ENCODE data around the gene PODXL2.
"Not testable (repeated sequence)": the region's sequence is repeated elsewhere in the genome, so short reads cannot be mapped to it uniquely, and the experiment has no call there.

PODXL2 gene

DNA sequence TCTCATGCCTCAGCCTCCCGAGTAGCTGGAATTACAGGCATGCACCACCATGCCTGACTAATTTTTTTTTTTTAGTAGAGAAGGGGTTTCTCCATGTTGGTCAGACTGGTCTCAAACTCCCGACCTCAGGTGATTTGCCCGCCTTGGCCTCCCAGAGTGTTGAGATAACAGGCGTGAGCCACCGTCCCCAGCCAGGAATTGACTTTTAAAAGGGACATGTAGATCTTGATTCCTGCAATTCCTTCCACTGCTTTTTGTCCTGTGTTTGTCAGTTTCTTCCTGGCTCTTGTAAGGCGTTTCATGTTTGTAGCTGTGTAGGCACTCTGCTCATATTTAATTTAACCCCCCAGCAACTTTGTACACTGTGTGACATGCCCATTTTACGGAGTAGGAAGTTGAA lies 23.4 kb upstream of the PODXL2 start:
- DNase-seq, result not testable (repeated sequence)

DNA sequence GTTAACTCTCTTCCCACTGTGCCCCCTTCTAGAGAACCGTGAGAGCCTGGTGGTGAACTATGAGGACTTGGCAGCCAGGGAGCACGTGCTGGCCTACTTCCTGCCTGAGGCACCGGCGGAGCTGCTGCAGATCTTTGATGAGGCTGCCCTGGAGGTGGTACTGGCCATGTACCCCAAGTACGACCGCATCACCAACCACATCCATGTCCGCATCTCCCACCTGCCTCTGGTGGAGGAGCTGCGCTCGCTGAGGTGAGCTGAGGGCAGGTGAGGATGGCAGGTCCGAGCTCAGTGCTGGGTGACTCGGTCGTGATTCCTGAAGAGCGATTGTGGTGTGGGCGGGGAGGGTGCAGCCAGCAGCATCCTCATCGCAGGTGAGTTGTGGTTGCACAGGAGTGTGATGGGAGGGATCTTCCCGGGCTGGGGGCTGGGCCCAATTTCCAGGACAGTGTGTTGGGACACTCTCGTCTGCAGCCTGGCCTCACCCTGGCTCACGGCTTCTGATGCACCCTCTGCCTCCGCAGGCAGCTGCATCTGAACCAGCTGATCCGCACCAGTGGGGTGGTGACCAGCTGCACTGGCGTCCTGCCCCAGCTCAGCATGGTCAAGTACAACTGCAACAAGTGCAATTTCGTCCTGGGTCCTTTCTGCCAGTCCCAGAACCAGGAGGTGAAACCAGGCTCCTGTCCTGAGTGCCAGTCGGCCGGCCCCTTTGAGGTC lies 22.7 kb upstream of the PODXL2 start:
- no peak for DNase-seq

DNA sequence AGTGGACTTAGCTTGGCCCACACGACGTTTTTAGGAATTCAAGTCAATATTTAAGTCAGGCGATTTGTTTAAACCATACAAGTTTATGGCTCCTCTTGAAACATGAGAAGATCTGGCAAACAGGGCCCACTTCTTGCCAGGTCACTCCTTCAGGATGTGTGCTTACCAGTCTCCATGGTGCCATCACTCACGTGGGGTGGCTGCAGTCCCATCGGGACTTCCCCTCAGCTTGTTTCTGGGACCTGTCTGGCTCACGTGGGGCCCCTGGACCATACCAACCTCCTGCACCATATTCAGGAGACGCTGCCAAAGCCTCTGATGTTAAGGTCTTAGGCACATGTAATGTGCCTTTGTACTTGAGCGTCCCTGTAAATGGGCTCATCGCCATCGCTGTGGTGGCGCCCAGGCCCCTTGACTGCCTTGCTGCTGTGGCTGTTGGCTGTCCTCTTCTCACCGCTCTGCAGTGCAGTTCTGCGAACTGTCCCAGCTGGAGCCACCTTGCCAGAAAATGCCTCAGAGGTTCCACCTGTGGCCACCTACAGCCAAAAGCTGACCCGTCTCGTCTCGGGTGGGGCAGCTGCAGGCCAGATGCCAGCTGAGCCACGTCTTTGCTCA lies 21.9 kb upstream of the PODXL2 start:
- DNase-seq, result no peak

DNA sequence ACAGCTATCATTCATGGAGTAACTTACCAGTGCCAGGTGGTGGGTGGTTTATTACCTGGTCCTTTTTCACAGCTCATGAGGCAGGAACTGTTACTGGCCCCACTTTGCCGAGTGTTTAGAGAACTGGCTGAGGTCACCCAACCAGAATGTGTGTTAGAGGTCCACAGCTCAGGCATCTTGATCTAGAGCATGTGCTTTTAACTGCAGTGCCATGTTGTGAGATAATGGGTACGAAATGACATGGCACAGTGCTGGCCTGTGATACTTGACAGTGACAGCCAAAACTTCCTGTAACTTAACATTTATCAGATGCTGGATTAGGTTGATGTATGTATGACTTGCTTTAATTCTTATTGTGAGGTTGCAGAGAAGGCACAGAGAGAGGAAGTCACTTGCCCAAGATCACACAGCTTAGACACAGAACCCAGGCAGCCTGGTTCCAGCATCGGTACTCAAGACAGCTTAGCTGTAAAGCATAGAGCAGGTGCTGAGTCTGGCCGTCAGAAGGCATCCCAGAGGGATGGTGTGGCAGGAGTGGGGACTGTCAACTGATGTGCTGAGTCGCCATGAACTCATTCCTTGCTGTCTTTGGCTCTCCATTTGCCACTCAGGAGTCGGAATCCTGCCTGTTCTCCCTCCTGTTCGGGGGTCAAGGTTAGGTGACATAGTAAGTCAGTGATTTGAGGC lies 21.2 kb upstream of the PODXL2 start:
- no peak for DNase-seq

DNA sequence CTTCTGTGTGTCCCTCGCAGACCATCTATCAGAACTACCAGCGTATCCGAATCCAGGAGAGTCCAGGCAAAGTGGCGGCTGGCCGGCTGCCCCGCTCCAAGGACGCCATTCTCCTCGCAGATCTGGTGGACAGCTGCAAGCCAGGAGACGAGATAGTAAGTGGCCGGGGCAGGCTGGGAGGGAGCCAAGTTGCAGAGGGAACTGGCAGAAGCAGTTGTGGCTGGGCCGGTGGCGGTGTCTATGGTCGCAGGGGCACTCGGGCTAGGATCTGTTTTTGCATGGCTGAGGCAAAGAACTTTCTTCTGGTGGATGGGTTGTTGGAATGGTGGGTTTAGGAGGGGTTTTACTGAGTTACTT lies 20.6 kb upstream of the PODXL2 start:
- no peak for DNase-seq

DNA sequence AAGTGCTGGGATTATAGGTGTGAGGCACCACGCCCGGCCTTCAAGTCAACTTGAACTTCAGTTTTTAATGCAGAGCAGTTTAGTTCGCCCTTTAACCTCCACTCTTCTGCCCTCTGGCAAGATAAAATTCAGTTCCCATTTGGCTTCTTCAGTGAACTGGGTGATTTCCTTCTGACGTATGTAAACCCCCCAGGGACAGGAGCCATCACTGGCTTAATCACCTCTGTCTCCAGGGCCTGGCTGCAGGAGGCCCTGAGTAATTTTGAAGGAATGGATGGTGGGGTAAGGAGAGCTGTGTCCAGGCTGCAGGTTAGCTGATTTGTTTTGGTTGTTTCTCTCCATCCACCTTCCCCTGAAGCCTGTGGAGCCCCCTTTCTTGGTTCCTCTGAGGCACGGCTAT lies 18.9 kb upstream of the PODXL2 start:
- no peak for DNase-seq

DNA sequence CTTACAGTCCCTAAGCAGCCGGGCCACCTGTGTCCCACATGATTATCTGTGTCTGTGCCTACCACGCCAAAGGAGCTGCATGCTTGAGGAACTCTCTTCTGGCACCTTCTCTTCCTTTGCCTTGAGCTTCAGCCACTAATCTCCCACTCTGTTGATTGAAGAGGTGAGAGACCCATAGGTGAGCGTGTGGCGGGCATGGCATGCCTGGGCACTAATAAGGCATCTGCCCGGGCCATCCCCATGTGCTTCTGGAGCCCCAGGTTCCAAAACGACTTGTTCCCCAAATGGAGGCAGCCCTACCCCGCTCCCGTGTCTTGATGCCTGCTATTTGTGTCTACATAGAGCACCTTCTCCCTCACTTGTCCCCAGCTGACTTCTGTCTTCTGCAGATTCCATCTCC lies 17.7 kb upstream of the PODXL2 start:
- no peak for DNase-seq

DNA sequence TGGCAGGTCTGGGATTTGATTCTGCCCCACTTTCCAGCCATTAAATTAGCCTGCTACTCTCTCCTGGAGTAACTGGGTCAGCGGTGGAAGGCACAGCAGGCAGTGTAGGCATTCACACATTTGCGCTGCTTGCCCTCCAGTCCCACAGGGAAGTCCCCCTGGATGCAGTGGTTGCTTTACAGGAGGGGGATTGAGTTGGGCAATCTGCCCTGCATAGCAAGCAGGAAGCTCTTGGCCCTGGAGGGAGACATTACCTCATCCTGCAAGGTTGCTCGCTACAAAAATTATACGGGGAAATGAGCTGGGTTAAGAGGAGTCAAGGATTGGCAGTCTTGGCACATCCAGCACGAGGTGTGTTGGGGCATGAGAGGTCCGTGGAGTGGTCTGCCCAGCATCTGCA lies 16.0 kb upstream of the PODXL2 start:
- no peak for DNase-seq

DNA sequence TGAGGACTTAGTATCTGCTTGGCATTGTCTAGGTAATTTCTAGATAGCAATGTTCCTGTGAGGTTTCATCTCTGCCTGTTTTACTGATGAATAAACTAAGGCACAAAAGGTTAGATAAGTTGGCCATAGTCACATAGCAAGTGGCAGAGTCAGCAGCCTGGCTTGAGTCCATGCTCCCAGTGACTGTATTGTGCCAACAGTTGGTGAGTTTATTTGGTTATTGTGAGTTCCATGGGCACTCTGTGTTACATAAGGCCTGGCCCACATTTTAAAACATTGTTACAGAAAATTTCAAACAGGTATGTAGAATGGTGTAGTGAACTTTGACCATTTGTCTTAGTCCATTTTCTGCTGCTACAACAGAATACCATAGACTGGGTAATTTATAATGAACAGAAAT lies 15.6 kb upstream of the PODXL2 start:
- no peak for DNase-seq

DNA sequence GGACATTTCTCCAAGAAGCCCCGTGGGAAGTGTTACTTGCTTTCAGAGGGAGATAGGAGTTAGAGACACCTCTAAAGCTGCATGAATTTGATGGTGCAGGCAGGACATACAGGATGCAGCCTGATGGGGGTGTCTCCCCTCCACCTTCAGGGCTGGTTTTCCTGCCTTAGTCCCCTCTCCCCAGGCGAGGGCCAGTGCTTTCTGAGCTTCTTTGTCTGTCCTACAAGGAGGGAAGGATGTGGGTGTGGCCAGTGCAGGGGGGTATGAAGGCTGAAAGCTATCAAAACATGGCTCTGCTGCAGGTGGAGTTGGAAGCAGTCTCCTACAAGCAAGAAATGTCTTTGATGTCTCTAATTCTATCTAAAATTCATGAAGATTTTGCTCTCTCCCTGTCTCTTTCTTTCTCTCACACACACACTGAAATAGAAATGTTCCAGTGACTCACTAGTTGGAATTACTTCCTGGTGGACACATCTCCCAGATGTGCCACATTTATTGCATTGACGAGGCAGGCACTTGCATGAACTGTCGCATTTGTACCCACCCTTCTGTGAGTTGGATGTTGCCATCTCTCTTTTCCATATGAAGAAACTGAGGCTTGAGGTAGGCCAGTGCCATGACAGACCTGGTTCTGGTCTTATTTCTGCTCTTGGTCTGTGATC lies 13.9 kb upstream of the PODXL2 start:
- no peak for DNase-seq

DNA sequence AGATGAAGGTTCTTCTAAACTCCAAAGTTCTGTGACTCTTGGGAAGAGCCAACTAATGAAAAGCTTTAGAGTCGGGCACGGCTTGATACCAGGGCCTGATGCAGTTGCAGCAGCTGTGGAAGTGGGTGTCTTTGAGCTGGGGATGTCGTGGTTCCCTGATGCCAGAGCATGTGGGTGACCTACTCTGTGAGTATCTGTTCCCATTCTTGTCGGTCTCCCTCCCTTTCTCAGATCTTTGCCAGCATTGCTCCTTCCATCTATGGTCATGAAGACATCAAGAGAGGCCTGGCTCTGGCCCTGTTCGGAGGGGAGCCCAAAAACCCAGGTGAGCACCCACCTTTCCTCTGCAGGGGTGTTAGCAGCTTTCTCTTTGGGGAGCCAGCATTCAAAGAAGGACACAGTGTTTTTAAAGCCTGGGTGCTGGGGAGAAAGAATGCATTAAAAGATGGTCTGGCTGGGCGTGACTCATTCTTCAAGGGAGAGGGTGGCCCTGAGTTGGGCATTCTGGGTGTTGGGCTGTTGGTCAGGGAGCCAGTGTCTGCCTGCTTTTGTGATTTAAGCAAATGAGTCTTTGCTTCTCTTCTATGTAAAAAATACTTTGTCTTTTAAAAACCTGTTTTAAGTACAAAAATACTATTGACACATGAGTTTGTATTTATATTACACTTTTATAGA lies 13.2 kb upstream of the PODXL2 start:
- DNase-seq, result no peak

DNA sequence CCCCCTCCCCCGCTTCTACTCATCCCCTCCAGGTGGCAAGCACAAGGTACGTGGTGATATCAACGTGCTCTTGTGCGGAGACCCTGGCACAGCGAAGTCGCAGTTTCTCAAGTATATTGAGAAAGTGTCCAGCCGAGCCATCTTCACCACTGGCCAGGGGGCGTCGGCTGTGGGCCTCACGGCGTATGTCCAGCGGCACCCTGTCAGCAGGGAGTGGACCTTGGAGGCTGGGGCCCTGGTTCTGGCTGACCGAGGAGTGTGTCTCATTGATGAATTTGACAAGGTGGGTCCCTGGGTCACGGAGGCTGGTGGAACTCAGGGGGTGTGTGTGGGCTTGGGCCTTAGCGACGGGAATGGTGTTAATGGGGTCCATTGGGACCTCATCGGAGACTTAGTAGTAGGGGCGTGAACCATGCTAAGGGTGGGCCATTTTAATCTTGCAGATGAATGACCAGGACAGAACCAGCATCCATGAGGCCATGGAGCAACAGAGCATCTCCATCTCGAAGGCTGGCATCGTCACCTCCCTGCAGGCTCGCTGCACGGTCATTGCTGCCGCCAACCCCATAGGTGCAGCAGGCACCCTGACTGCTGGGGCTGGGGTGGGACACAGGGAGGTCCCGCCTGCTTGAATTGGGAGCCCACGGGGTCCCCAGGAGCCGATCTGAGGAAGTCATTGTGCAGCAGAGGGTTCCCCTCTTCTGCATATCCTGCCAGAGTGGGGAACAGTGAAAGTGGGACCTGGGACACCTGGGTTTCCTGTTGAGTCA lies 12.0 kb upstream of the PODXL2 start:
- no peak for DNase-seq

DNA sequence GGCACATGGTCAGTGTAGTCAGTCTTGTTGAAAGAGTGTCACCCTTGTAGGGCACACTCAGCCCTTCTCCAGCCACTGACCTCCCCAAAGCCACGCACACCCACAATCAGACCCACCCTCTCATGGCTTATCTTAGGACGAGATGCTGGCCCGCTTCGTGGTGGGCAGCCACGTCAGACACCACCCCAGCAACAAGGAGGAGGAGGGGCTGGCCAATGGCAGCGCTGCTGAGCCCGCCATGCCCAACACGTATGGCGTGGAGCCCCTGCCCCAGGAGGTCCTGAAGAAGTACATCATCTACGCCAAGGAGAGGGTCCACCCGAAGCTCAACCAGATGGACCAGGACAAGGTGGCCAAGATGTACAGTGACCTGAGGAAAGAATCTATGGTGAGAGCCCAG lies 10.1 kb upstream of the PODXL2 start:
- DNase-seq, result no peak

DNA sequence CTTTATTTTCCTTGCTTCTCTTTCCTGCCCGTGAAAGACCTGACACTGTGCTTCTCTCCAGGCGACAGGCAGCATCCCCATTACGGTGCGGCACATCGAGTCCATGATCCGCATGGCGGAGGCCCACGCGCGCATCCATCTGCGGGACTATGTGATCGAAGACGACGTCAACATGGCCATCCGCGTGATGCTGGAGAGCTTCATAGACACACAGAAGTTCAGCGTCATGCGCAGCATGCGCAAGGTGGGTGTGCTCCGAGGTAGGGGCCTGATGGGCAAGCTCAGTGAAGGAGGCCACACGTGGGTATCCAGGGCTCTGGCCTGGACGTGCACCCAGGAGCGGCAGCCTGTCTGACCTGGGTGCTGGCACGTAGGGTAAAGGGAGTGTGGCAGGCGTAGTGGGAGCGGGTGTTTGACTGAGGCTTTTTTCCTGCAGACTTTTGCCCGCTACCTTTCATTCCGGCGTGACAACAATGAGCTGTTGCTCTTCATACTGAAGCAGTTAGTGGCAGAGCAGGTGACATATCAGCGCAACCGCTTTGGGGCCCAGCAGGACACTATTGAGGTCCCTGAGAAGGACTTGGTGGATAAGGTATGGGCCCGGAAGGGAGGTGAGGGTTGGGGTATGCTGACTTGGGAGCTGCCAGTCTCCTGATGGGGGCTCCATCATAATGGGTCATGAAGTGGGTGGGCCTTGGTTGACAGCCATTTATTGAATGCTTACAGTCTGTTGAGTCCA lies 8.2 kb upstream of the PODXL2 start:
- no peak for DNase-seq

DNA sequence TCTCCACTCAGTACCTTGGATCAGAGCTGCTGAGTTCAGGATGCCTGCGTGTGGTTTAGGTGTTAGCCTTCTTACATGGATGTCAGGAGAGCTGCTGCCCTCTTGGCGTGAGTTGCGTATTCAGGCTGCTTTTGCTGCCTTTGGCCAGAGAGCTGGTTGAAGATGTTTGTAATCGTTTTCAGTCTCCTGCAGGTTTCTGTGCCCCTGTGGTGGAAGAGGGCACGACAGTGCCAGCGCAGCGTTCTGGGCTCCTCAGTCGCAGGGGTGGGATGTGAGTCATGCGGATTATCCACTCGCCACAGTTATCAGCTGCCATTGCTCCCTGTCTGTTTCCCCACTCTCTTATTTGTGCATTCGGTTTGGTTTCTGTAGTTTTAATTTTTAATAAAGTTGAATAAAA lies 7.0 kb upstream of the PODXL2 start:
- no peak for DNase-seq

DNA sequence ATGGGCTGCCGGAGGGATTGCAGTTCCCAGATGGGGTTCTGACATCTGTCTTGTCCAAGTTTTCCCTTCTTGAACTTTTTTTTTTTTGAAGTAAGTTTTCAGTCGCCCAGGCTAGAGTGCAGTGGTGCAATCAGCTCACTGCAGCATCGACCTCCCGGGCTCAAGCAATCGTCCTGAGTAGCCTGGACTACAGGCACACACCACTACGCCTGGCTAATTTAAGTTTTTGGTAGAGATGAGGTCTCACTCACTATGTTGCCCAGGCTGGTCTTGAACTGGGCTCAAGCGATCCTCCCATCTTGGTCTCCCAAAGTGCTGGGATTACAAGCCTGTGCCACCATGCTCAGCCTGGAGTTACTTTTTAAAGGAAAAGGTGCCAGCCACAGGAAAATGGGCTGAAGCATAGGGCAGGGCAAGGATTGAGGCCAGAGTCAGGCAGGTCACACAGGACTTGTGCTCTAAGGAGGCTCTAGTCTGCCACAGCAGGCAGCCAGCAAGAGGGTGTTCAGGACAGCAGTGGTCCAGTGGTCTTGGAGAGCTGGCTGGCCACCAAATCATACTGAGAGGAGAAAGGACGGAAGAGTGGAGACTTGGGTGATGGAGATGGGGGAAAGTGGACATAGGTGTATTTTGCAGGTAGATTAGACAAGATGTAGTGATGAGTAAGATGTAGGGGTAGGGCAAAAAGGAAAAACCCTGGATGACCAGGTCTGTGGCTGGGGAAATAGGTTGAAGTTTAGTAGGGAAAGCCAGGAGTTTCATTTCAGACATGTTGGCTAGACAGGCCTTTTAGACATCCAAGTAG lies 6.0 kb upstream of the PODXL2 start:
- no peak for DNase-seq

DNA sequence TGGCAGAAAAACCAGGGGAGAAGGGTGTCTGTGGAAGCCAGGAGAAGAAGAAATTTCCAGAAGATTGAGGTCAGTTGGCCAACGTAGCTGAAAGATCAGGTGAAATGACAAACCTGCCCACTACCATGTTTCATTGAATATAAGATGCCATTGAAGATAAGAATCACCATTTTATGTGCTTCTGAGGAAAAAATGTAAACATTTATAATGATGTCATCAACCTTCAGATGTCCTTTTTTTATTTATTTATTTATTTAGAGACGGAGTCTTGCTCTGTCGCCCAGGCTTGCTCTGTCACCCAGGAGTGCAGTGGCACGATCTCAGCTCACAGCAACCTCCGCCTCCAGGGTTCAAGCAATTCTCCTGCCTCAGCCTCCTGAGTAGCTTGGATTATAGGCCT lies 4.9 kb upstream of the PODXL2 start:
- no peak for DNase-seq

DNA sequence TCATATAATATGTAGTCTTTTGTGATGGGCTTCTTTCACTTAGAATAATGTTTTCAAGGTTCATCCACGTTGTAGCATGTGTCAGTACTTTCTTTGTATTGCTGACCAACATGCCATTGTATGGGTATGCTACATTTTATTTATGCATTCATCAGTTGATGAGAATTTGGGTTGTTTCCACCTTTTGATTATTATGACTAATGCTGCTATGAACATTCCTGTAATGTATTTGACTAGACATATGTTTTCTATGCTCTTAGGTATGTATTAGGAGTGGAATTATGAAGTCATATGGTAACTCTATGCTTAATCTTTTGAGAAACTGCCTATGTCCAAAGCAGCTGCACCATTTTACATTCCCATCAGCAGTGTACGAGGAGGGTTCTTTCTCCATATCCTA lies 3.2 kb upstream of the PODXL2 start:
- DNase-seq, result no peak

DNA sequence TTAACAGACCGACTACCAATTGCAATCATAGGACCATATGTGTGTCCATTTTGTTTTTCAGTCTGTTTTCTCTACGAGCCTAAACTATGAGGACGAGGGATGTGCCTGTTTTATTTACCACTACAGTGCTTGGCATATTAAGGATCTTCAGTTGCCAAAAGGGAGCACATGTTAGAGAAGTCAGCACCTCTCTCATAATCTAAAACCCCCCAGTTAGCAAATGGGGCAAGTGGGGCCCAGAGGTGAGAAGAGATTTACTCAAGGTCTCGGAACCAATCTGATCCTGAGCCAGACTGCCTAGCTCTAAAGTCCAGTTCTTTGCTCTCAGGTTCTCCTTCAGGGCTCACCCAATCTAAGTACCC lies 578 bp upstream of the PODXL2 start:
- no peak for DNase-seq

DNA sequence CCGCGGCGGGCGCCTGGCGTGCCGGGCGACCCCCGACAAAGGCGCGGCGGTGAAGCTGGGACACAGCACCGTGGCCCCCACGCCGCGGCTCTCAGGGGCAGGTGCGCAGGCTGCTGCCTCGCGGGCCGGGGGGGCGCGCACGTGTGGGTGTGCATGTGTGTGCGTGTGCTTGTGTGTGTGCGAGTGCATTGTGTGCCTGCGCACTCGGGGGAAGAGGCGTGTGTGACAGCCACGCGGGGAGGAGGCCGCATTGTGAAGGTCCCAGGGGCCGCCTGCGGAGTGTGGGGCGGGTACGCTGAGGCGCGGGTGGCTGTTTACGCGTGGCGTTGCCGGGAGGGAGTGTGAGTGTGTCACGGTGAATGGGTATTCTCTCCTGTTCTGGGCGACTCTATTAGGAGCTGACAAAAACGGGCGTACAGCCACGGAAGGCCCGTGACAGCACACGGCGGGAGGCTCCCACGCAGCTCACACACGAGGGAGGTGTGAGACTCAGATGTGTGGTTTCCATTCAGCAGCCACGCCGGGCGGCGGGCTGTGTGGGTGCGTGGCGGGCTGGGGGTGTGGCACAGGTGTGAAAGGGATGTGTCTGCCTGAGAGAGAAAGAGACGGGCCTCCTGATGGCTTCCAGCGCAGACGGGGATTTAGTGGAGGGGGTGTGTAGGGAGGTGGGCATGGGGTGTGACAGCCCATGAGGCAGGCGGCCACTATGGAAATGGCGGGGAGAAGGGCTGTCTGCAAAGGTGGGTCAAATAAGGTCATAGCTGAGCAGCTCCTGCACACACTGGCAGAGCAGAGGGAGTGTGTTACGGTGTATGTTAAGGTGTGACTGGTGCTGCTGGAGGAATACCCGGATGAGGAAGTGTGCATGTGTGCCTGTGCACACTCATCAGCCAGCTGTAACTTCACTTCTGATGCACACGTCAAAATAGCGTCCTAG lies 750 bp downstream of the PODXL2 start:
- DNase-seq, result no peak

Data from NCI-H510A (cell line).